Muscle of arm (tissue), 12 donors: ENCODE data around the gene PLCH1. TPM values are rescaled to one million over a fixed set of nuclear protein-coding genes. Genes with fewer than 3 reads are reported as not detected.

Source experiments
- DNase-seq: peaks from one replicate; pipeline ENCODE4 v3.0.0-alpha.2; 2013
- polyA plus RNA-seq, 12 donors: library from polyadenylated mRNA; unstranded; fragments of 120-200 nt; gene quantifications; one replicate each; pipeline ENCODE4 v1.2.1, GENCODE V29; 2013; ENCODE audit not compliant: insufficient read length in 12 of 12

PLCH1 gene
- polyA plus RNA-seq, 12 donors = 0.20 to 0.97 (median 0.40) TPM; not detected in 2

GRCh38 chr3:155385896-155386625 is 358.8 kb downstream of the PLCH1 start:
- no peak for DNase-seq

GRCh38 chr3:155382396-155383042 is 362.4 kb downstream of the PLCH1 start:
- no peak for DNase-seq

- no peak for DNase-seq
Observed at GRCh38 chr3:155377847-155378246, 367.0 kb downstream of the PLCH1 start.

- DNase-seq = no peak
Observed at GRCh38 chr3:155377071-155377470, 367.8 kb downstream of the PLCH1 start.

- no peak for DNase-seq
Observed at GRCh38 chr3:155372281-155372680, 372.6 kb downstream of the PLCH1 start.

- DNase-seq = no peak
Observed at GRCh38 chr3:155370764-155371503, 373.9 kb downstream of the PLCH1 start.

- DNase-seq = no peak
Observed at GRCh38 chr3:155370198-155370597, 374.7 kb downstream of the PLCH1 start.

GRCh38 chr3:155369735-155370134 is 375.1 kb downstream of the PLCH1 start:
- DNase-seq = no peak

- DNase-seq = no peak
Observed at GRCh38 chr3:155369244-155369643, 375.6 kb downstream of the PLCH1 start.

GRCh38 chr3:155368786-155369185 is 376.1 kb downstream of the PLCH1 start:
- DNase-seq = no peak

GRCh38 chr3:155367506-155367905 is 377.4 kb downstream of the PLCH1 start:
- no peak for DNase-seq

GRCh38 chr3:155365178-155365783 is 379.6 kb downstream of the PLCH1 start:
- DNase-seq = no peak

GRCh38 chr3:155364492-155364891 is 380.4 kb downstream of the PLCH1 start:
- DNase-seq = no peak

- DNase-seq = no peak
Observed at GRCh38 chr3:155363690-155364070, 381.2 kb downstream of the PLCH1 start.

GRCh38 chr3:155362808-155363689 is 381.8 kb downstream of the PLCH1 start:
- no peak for DNase-seq

- no peak for DNase-seq
Observed at GRCh38 chr3:155360281-155360680, 384.6 kb downstream of the PLCH1 start.

GRCh38 chr3:155356594-155357370 is 388.1 kb downstream of the PLCH1 start:
- no peak for DNase-seq

- DNase-seq = no peak
Observed at GRCh38 chr3:155354658-155355057, 390.2 kb downstream of the PLCH1 start.

- peak; percentile 39 for DNase-seq
Observed at GRCh38 chr3:155352900-155353490, 391.9 kb downstream of the PLCH1 start.

- no peak for DNase-seq
Observed at GRCh38 chr3:155350571-155350970, 394.3 kb downstream of the PLCH1 start.
